GM18498 (cell line): Measurements from ENCODE around the gene MUC5AC.

Experiments used
- ATAC-seq: cut with Tn5 transposase; IDR thresholded peaks from one replicate; pipeline ENCODE4 v1.9.1; 2021; ENCODE audit warnings: mild to moderate bottlenecking, moderate library complexity; ENCODE audit not compliant: unreplicated experiment

MUC5AC gene

DNA sequence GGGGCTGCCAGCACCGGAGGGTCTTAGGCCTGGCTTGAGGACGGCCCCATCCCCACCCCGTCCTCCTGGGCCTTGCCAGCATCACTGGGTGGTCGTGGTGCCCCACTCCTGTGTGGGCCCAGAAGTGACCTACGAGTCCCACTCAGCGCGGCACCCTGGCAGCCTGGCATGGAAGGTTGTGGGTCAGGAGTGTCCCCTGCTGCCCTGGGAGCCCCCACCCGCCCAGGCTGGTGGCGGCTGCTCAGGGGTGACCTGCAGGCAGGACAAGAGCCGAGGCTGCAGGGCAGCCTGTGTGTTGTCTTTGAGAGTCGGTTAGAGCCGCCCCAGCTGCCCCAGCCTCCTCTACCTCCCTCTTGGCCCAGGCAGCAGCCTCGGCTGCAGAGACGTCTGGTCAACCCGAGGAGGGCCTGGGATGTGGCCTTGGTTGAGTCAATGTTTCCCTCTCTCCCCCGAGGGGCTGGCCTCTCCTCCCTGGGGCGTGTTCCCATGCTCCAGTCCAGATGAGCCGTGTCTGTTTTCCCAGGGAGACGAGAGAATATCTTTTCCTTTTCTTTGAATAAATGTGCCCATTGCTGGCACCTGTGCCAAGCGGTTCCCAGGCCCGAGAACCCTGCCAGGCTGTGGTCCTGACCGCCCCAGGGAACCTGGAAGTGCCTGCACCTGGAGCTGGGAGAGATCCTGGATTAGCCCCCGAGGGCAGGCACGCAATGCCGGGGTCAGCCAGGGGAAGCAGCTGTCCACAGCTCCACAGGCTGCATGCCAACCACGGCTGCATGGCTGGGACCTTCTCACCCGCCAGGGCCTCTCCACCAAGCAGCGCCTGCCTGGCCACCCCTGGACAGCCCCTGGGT is 35.7 kb upstream of the MUC5AC start:
- no peak for ATAC-seq

DNA sequence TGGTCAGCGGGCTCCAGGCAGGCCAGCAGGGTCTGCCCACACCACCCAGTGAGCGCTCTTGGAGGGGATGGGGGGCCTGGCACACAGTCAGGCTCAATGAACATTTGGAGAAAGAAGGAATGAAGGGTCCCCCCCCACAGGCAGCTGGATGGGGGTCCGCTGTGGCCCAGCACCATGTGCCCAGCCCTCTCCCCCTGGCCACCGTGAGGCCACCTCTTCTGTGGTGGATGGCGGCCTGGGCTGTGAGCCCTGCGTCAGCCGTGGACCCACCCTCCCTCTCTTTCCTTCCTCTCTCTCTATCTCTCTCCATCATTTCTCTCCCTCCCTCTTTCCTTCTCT is 35.1 kb upstream of the MUC5AC start:
- no peak for ATAC-seq

DNA sequence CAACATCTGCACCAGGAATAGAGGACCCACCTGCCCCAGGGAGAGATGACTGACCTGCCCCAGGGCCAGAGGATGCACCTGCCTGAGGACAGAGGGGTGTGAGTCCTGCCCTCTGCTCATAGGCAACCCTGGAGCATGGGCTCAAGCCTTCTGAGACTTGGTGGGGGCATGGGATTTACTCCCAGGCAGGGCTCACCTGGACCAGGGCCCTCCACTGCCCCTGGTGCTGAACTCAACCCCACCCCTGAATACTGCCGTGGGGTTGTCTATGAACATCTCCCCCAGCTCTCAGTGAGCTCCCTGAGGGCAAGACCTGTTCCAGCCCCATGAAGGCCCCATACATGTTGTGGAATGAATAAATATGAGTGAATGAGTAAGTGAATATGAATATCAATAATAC is 33.8 kb upstream of the MUC5AC start:
- no peak for ATAC-seq

DNA sequence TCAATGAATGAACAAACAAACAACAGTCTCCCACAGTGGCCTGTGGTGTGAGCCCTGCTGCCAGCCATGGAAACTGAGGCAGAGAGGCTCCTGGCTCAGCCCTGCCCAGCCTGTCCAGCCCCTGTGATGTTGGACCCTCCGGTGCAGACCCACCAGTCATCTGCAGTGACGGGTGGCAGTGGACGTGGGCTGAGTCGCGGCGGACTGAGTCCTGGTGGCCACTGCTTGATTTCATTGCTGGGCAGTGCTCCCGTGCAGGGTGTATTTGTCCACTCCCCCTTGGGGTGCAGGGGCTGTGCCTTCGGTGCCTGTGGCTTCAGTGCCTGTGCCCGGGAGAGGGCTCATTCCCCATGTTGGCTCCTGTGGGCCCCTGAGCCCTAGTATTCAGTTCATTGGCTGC is 31.9 kb upstream of the MUC5AC start:
- ATAC-seq: no peak

DNA sequence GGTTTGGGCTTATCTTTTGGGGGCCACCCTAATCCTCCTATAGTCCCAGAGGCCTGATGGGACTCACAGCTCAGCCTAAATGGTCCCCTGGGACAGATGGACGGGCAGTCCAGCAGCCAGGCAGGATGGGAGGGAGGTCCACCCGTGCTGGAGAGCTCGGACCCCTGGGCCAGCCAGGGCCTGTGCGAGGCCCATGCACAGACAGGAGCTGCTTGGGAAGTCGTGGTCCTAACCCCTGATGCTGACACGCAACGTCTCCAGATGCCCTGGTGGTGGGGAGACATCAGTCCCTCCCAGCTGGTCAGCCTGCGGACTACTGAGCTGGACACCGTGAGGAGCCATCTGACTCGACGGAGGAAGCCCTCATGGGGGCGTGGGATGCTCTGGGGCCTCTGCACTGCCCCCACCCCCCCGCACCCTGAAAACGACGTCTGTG is 31.2 kb upstream of the MUC5AC start:
- no peak for ATAC-seq

DNA sequence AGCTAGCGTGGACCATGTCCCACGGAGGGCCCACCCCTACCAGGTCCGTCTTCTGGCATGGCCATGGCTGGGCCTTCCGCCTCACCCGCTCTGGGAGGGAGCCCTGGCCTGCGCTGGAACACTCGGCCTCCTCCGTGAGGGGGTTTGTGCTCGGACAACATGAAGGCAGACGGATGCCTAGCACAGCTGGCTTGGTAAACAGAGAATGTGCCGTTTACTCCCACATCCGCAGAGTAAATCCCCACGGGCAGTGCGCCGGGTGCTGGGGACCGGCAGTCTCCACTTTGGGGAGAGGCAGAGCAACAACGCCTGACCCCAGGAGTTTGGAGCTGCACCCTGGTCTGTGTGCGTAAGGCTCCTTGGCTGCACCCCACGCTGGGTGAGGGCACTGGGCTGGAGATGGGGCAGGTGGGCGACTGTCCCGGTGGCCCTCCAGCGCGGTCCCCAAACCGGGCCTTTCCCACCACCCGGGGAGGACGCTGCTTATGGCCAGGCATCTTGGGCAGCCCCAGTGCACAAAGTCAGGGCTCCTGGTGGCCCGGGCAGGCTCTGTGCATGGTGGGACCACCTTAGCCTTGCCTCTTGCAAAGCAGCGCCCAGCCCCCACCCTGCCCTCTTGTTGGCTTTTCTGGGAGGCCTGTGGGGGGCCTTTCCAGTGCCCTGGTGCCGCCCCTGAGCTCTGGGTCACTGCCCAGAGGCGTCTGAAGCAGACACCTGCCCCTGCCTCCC is 30.7 kb upstream of the MUC5AC start:
- ATAC-seq: no peak

DNA sequence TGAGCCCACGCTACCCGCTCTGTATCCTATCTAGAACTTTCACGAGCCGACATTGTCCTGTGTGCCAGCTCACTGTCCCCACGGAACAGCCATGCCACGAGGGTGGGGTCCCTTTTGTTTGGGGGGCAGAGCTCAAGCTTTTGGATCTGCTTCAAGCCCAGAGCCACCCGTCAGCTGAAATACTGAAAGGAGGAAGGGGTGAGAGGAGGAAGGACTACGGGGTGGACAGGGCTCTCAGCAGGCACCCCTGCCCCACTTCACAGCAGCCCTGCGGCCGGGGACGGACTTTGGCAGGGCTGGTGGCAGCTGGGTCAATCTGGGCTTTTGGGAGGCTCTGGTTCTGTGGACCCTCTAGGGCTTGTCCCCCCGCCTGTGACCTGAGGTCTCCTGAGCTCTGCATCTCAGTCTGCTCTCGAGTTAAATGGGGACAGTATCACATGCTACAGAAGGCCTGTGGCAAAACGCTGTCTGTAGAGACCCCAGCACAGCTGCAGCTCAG is 30.0 kb upstream of the MUC5AC start:
- no peak for ATAC-seq

DNA sequence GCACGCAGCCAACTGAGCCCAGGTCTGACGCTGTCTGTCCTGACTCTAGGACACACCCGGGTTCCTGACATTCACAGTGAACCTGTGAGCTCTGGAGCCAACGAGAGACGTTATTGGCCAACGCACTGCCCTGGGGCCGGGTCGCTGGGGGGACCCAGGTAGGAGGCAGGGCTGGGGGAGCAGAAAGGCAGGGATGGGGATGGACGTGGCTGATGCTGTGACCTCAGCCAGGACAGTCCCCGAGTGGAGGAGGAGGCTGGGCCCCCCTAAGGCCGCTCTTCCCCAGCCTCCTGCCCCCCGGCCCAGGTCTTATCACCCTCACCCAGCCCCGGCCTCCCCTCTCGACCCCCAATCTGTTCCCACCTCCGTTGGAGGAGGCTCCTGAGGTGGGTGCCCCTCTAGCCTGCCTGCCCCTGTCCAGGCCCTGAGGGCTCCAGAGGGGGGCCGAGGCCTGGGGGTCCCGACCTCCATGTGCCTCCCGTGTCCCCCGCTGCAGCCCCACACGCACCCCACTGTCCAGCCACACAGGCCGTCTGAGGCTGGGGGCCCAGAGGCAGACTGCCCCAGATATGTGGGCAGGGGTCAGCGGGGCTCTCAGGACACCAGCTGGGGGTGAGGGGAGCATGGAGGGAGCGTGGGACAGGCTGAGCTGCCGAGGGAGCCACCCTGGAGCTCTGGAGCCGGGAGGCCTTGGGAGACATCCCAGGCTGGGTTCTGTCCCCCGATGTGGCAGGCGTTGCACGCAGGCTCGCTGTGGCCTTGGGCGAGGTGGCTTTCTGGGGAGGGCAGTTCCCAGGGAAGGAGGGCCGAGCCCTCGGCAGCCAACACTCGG is 29.2 kb upstream of the MUC5AC start:
- ATAC-seq: no peak

DNA sequence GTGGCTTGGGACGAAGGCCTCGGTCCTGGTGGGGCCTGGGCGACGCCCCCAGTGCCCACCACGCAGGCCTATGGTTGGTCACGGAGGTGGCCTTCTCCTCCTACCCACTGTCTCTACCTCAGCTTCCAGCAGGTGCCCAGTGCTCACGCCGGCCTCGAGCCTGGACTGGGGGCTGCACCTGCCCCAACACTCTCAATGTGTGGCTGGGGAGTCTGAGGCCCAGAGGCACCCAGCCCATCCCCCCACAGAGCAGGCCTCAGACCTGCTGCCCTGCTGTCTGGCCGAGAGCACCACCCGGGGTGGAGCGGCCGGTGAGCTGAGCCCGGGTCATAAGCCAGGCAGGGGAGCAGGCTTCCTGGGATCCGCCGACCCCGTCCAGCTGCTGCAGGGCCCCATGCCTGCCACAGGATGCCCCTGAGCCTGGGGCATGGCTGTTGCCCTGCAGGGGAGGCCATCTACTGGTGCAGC is 28.6 kb upstream of the MUC5AC start:
- no peak for ATAC-seq

DNA sequence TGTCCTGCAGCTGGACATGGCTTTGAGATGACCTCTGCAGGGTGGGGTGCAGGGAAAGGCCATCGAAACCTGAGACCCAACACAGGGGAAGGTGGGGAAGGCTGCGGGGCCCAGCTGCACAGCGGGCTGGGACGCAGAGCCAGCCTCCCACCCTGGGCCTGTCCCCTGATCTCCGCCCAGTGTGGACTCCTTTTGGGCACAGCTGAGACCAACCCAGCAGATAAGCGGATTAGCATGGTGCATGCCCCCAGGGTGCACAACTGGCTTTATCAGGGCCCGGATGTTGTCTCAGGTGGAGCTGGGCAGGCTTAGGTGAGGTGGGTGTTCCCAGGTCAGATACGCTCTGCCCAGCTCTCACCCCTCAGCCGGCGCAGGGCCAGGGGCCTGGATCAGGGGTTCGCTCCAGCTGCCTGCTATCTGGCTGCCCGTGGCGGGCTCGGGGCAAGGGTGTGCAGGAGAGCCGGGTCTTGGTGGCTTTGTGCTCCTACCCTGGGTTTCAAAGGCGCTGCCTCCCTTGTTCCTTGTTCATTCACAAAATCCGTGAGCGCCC is 28.1 kb upstream of the MUC5AC start:
- ATAC-seq: no peak

DNA sequence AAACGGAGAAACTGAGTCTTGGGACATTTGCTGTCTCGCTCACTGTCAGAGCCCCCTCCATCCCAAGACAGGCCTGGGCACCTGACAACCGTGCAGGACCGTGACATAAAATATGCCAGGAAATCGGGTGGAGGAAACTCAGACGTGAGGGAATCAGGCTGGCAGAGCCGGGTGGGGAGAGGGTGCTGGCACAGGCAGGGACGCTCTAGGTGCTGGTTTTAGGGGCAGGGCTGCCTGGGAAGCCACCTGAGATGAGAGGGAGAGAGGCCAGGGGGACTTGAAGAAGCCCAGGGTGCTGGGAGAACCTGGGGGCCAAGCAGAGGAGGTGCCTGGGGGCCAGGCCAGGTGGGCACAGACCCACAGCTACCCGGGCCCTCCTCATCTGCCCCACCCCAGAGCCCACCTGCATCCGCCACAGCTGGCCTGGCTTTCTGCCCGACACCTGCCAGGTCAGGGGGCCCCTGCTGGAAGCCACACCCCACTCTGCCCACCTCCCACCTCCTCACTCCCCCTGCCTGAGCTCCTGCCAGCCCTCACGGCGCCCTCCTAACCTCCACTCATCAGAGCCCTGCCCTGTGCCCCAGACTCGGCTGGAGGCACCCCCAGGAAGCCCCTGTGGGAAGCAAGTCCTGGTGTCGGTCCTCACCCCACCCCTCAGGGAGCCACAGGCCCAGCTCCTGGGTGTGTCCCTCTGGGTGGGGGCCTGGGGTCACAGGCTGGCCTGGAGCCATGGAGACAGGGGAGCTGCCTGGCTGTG is 27.3 kb upstream of the MUC5AC start:
- ATAC-seq: no peak

DNA sequence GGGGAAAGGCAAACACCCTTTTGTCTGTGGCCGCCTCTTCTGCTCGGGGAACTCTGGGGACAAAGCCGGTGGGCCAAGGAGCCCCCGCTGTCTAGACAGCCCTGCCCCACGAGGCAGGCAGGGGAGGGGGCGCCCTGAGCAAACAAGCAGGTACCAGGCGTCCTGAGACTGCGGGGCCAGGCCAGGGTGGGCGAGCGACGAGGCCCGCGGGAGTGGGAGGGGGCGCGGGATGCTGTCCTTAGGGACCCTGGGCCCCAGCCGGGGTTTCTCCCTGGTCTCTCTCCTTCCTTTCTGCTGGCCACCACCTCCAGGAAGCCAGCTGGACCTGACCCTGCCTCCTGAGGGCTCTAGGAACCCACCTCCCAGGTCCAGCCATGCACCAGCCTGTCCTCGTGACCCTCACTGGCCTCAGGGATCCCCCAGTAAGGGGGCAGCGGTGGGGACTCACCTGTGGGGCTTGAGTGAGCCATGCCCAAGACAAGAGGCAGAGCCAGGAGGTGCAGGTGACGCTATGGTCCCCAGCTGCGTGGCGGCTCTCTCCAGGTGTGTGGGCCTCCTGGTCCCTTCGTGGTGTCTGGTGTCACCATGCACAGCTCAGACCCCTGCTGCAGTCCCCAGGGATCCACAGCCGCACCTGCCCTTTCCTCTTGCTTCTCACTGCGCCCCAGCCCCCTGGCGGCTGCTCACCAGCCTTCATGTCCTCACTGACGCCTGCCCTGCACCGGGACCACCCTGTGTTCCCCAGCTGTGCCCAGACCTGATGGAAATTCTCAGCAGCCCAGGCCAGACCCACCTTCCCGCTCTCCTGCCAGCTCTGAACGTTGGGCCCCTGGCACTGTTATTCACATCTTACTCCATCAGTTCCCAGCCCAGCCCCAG is 26.5 kb upstream of the MUC5AC start:
- ATAC-seq: no peak

DNA sequence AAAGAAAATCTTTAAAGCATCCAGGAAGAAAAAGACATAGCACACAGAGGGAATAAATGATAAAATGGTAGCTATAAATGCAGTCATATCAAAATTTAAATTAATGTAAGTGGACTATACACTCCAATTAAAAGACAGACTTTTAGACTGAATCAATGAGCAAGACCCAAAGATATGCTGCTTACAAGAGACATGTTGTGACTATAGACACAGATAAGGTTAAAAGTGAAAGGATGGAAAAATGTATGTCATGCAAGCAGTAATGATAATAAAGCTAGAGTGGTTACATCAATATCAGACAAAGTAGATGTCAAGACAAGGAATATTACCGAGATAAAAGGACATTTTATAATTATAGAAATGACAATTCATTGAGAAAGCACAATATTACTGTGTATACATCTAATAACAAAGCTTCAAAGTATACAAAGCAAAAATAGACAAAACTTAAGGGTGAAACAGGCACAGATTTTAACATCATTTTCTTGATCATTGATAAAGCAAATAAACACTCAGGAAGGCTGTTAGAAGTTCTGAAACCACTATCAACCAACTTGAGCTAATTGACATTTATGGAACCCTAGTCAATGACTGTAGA is 22.8 kb upstream of the MUC5AC start:
- no peak for ATAC-seq

DNA sequence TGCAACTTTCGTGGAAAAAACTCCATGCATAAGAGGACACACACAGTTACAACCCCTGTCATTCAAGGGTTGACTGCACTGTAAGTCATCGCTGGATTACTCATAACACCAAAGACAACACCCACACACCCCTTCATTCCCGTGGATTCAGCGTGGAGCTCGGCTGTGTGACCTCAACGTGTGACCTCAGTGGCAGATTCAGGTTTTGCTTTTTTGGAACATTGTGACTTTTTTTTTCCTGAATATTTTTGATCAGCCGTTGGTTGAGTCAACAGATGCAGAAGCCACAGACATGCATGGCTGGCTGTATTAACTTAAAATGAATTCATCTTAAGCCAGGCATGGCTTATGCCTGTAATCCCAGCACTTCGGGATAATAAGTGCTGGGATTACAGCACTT is 19.7 kb upstream of the MUC5AC start:
- no peak for ATAC-seq

DNA sequence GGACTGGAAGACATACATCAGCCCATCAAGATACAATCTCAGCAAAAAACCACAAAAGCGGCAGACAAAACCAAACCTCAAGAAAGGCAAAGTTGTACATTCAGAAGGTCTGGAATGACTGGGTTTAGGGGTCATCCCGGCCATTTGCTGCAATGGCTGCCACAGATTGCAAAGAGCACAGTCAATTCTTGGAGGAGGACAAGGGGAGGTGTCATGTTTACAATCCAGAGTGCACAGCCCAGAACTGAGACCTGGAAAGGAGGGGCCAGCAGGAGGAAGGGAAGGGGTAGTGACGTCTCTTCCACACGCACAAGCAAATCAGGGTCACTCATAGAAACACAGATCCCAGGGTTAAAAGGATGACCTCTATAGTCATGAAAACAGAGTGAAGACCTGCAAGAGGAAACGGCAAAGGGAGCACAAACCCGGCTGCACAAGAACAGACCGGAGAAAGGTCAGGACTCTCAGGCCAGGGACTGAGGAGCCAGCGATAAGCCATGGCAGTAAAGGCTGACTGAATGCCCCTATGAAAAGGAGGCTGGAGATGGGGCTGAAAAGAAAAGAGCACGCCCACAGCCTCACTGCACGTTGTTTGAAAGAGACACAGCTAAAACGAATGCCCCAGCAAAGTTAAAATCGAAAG is 18.2 kb upstream of the MUC5AC start:
- no peak for ATAC-seq

DNA sequence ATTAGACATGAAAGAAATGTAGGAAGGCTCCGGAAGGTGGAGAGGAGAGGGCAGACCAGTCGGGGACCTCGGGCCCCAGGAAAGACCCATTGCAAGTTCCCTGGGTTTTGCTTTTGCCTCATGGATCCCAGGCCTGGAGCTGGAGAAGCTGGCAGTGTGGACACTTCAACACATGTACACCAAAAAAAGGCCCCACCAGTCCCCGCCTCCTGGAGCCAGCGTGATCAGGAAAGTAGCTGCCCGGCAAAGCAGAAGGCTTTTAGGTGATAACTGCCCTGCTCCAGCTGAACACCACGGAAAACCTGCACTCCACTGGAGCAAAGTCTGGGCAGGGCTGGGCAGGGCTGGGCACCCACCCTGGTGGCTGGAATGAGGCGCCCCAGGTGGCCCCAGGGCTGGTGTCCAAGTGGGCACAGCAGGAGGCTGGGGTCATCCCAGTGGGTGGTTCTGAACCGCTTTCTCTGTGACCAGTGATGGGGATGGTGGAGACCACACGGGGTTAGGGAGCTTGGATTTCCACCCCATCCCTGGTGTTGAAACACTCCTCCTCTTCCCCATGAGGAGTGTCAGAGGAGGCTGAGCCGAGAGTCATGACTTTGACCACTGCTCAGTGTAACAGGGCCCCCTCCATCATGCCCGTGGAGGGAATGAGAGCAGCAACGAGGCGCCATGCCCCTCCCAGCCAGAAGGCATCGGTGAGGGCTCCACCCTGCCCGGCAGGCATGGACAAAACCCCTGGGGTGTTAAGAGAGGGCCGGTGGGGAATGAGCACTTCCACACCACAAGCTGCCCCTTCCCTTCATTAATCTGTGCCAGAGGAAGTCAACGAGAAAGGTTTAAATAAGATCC is 16.9 kb upstream of the MUC5AC start:
- ATAC-seq: no peak

DNA sequence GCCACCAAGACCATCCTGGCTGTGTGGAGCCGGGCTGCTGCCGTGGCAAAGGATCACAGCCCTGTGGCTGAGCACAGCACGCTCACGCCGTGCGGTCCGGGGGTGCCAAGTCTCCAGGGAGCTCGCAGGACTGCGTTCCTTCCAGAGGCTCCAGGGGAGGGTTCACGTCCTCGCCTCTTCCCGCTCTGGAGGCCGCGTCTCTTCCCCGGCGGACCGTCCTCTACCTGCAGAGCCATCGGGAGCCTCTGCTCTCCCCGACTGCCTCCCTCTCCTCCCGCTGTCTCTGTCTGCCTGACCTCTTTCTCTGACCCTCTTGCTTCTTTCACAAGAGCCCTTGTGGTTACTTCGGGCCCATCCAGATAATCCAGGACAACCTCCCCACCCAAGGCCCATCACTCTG is 11.4 kb upstream of the MUC5AC start:
- ATAC-seq: no peak

DNA sequence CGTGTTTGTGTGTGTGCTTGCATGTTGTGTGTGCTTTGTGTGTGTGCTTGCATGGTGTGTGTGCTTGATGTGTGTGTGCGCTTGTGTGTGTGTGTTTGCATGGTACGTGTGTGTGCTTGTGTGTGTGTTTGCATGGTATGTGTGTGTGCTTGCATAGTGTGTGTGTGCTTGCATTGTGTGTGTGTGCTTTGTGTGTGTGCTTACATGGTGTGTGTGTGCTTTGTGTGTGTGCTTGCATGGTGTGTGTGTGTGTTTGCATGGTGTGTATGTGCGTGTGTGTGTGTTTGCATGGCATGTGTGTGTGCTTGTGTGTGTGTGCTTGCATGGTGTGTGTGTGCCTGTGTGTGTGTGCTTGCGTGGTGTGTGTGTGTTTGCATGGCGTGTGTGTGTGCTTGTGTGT is 10.0 kb upstream of the MUC5AC start:
- ATAC-seq: no peak
